ENCODE measurements around the gene FGF13.

The FGF13 gene

DNA sequence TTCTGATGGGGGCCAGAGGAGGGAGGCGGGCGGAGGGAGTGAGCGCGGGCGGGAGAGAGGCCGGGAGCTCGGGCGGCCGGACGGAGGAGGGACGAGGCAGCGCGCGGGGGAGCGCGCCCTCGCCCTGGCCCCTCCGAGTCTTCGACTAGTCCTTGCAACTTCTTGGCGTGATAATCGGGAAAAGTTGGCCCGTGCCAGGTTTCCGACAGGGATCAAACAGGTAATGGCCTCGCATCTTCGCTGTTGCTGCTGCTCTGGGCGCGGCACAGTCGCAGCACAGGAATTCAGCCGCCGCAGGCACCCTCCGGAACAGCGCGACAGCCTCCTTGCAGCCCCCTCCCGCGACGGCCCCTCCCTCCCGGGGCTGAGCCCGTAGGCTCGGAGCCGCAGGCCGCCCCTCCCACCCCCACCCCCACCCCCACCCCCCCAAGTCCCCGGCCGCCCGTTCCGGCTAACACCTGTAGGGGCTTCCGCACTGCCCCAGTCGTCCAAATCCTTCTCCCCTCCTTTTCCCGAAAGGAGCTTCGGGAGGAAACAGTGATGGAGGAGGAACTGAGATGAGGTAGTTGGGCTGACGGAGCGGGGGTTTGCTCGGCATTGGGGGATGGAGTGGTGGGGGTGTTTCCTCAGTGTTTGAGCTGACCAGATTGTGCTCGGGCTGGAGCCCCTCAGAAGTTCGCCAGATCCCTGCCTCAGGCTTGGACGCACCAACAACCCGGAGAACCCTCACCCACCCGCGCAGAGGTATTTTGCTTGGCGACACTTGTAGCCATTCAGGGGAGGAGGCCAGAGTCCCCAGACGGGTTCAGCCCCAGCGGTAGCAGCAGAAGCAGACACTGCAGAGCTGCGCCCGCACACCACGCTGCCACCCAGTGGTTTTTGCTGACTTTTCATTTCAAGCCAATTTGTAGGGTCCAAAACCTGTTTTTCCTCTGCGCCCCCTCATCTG is at the start of gene FGF13:
TSS of gene FGF13 (minus strand) at position 319 of the 949 bp plus-strand sequence. CDS start 714 bp downstream, outside the sequence.
- no peak for DNase-seq (ENCODE audit: low read depth in 4 of 4, low spot score in 1 of 4)

DNA sequence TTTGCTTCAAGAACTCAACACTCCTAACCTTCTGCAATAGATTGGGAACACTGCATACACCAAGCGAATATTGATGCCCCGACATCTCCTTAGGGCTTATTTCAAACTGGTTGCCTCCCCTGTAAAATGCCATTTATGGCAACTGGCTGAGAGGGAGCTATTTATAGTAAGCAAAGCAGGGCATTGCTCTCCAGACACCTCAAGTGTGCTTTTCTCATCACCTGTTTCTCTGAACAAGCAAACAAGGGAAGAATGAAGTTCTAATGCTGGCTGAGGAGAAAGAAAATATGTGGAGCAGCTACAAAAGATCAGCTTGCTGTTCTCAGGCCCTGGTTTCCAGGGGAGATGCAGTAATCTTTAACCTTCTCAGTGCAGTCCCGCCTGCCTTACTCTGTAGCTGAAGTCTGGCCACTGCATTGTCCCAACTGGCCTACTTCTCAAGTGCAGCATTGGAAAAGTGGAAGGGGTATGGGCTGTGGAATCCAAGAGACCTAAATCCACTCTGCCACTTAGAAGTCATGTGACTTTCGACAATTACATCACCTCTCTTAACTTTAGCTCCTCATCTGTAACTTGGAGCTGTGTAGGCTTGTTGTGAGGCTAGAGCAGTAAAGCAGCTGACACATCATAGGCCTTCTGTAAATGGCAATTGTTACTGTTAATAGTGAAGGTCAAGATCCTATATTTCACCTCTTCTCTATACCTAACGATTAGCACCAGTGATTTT is 47.9 kb upstream of the FGF13 start:
- DNase-seq (ENCODE audit: low read depth in 4 of 4, low spot score in 1 of 4) = no peak

DNA sequence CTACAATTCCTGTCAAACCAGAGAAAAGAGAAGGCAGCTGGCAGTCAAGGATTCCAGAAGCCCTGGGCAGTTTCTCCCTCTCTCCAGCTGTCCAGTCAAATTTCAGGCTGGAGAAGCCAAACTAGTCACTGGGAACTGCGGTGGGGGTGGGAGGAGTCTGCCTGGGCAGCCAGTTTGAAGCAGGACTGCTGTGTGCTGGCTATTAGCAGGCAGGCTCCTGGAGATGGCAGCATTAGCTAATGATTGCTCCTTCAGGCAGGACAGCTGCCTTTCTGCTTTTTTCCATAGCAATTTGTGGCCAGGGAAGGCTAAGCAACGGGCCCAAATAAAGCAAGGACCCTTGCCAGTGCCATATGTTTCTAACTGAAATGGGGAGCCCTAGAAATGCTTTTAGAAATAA is 44.7 kb upstream of the FGF13 start:
- no peak for DNase-seq (ENCODE audit: low read depth in 4 of 4, low spot score in 1 of 4)

DNA sequence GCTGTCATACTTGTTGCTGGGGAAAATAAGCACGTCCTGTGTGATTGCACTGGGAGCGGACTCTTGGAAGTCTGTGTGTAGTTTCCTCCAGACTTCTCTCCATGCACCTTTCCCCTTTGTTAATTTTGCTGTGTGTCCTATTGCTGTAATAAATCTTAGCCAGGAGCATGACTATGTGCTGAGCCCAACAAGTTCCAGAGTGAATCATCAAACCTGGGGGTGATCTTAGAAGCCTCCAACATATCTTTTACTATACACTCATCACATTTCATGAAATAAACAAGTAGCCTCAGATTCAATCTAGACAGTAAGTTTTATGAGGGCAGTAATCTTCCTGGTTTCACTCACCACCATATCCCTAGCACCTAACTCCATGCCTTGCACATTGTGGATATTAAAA is 43.3 kb upstream of the FGF13 start:
- no peak for DNase-seq (ENCODE audit: low read depth in 4 of 4, low spot score in 1 of 4)

DNA sequence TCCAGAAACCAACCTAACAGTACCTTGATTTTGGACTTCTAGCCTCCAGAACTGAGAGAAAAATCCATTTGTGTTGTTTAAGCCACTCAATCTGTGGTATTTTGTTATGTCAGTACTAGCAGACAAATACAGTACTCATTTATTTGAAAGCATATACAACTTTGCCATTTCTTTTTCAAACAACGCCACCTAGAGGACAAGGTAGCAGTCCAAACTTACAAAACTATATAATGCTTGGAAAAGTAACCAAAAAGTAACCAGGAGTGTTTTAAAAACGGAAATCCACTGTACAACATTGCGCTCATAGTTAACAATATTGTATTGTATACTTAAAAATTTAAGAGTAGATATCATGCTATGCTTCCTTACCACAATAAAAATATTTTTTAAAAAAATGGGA is 37.0 kb upstream of the FGF13 start:
- no peak for DNase-seq (ENCODE audit: low read depth in 4 of 4, low spot score in 1 of 4)

GRCh38 chrX:138745196-138745595 is 33.7 kb upstream of the FGF13 start:
- peak in 1 of 4 experiments; percentile 7 for DNase-seq (ENCODE audit: low read depth in 4 of 4, low spot score in 1 of 4)

- no peak for DNase-seq (ENCODE audit: low read depth in 4 of 4, low spot score in 1 of 4)
These were observed 30.7 kb upstream of the FGF13 start for GRCh38 chrX:138742217-138742616.

DNA sequence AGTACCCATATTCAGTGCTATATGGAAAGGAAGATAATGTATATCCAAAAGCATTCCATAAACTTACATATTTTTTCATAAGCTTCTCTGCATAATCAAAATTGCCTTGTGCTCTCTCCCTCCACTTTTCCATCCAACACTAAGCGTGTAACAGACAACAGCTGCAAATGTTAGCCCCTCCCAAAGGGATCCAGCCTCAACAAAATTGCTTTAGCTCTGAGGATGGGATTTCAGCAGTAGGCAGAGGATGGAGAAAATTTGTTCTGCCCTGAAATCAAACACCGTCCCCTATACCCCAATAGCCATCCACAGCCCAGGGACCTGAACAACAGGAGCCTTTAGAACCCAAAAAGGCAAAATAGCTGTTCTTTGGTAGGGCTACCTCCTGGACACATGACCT is 28.8 kb upstream of the FGF13 start:
- DNase-seq (ENCODE audit: low read depth in 4 of 4, low spot score in 1 of 4) = no peak

DNA sequence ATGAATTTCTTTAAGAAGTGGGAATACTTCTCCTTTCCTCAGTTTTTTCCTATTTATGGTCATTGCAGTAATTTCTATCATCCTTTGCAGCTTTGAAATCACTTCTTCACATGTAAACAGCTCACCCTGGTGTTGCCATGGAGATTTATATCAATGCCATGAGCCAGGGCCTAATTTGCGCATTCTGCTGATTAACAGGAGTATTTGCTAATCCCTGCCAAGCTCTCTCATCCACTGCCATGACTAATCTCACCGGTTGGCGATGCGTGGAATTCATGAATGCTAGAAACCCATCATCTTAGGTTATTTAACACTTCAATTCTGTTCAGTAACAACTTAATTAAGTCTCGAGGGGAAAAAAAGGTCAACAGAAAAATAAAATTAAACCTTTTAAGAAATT is 11.8 kb upstream of the FGF13 start:
- no peak for DNase-seq (ENCODE audit: low read depth in 4 of 4, low spot score in 1 of 4)

DNA sequence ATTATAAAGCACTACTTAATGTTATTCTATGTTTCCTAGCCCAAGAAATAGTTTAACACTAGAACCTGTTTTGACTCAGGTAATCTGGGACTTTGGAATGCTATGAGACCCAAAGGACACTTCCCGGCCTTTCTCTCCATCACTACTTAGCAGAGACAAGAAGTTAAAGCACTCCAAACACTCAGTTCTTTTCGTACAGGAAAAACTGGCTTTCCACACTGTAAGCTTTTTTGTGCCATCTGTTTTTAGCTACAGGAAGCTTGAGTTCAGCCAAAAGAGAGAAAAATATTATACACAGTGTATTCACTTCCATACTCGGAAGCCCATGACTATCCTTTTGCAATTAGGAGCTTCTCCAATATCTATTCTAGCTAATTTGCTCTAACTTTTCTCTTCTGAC is 7.9 kb upstream of the FGF13 start:
- no peak for DNase-seq (ENCODE audit: low read depth in 4 of 4, low spot score in 1 of 4)

DNA sequence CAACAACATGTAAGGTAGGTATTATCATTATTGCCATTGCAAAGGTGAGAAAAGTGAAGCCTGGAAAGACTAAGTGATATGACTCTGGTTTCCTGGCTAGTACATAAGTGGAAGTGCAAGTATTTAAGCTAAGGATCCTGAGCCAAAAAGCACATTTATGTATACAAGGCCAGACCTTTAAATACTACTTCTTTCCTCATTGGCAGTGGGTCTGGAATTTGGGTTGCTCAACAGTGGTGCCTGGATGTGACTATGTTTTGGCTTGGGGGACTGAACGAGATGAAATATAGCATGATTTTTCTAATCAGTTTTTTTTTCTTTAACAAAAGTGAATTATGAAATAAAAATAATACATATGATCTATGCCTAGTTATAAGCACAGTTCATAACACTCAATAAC is 7.4 kb upstream of the FGF13 start:
- DNase-seq (ENCODE audit: low read depth in 4 of 4, low spot score in 1 of 4) = no peak

- DNase-seq (ENCODE audit: low read depth in 4 of 4, low spot score in 1 of 4) = no peak
These were observed 613 bp downstream of the FGF13 start for GRCh38 chrX:138710866-138711341.

DNA sequence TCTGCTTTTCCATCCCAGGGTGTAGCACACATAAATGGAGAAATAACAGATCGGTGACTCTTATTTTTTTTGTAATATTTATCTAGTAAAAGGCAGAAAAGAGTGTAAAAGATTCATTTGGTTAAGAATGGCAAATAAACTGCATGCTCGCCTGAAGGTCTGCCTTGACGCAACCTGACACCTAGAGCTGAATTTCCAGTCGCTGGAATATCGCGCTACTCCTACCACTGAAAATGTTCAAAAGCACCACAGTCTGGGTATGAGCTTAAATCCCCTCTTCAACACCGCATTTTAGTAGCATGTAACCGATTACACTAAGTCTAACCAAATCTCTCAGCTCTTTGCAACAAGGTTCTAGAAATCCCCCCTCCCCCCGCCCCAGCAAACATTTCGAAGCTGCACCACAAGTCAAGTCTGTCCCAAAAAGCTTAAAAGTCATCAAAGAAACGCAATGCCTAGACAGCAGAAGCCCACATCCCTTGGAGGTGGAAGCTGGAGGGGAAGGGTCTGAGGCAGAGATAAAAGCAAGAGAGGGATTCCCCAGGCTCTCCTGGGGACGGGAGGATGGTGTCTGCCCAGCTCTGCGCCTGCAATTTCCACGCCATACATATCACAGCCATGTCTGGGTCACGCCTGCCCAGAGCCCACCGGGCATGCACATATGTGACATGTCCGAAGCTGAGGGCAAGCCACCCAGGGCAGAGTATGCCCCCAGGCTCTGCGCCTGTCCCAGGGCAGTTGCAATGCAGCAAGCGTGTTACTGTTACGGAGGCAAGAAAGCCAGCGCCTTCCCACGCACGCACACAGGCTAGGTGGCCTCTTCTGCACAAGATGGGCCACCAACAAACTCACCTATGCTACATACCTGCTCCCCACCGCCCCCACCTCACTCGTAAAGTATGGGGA is 1.4 kb downstream of the FGF13 start:
- no peak for DNase-seq (ENCODE audit: low read depth in 4 of 4, low spot score in 1 of 4)

- no peak for DNase-seq (ENCODE audit: low read depth in 4 of 4, low spot score in 1 of 4)
These were observed 3.2 kb downstream of the FGF13 start for GRCh38 chrX:138708268-138708667.

DNA sequence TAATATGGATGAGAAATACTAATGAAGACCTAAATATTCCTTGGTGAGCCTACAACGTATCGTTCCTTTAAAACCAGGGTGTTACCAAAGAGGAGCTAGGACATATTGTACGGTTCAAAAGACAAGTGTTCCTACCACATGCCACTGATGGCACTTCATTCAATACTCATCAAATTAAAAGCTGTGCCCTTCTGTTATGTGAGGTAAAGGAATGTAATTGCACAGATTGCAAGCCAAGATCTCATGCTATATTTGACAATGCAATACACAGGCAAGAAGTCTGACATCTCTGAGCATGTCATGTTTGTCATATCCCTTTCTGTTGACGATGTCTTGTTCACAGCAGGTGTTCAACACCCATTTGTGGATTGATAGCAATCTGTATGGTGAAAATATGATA is 6.9 kb downstream of the FGF13 start:
- no peak for DNase-seq (ENCODE audit: low read depth in 4 of 4, low spot score in 1 of 4)

GRCh38 chrX:138704101-138704500 is 7.4 kb downstream of the FGF13 start:
- no peak for DNase-seq (ENCODE audit: low read depth in 4 of 4, low spot score in 1 of 4)

- DNase-seq (ENCODE audit: low read depth in 4 of 4, low spot score in 1 of 4) = no peak
These were observed 18.9 kb downstream of the FGF13 start for GRCh38 chrX:138692591-138692990.

DNA sequence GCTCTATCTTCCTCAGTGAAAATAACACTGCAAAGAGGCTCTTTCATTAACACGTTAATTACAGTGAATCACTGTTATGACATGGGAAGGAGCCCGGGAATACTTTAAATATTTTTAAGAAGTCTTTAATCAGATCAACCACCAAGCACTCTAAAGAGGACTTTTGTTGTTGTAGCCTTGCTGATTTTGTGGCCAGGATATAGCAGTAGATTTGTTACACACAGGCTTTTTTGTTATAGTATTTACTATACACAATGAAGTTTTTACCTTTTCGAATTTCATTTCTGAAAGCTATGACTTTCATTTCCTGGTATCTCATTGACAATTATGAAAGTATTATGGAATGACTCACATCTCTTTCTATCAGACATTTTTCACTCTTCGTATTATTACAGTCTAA is 20.3 kb downstream of the FGF13 start:
- no peak for DNase-seq (ENCODE audit: low read depth in 4 of 4, low spot score in 1 of 4)

DNA sequence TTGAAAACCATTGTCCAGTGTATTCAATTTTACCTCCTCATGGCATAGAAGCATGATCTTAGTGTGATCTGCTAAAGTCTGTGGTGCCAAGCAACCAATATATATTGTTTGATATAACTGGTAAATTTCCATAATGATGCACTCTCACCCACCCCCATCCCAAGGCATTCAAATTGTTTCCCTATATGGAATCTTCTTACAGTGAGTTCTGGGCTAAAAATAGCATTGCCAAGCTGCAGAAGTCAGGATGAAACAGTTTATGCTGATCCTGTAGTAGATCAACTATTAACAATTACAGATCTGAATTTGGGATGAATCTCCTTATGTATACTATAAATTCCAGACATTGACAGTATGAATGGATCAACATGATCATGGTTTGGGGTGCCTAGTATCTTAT is 20.9 kb downstream of the FGF13 start:
- DNase-seq (ENCODE audit: low read depth in 4 of 4, low spot score in 1 of 4) = no peak

GRCh38 chrX:138683600-138683999 is 27.9 kb downstream of the FGF13 start:
- no peak for DNase-seq (ENCODE audit: low read depth in 4 of 4, low spot score in 1 of 4)

DNA sequence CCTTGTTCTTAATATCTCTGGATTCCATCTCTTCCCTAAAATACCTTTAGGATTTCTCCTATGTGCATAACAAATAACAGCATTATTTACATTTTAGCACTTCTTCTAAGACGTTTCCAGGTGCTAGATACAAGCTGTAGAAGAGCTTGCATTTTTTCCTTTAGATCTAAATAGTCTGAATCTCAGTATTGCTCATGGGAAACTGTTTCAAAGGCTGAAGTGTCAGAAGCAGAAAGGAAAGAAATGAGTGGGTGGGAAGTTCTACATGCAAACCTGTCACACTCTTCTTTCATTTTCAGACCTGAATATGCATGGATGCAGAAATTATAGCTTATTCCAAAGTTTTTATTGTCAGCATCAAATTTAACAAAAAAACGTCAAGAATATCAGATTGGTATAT is 41.8 kb downstream of the FGF13 start:
- no peak for DNase-seq (ENCODE audit: low read depth in 4 of 4, low spot score in 1 of 4)

All from stimulated activated CD4-positive, alpha-beta T cell treated with anti-CD3 and anti-CD28 coated beads, Interleukin-1b, Interleukin-23, amount 100 ng/mL, for 24 hours (primary cell).